Right atrium auricular region (tissue), 2 donors: Measurements from ENCODE around the gene CD33. TPM values are rescaled to one million over a fixed set of nuclear protein-coding genes. Genes with fewer than 3 reads are reported as not detected.

Experiments
- DNase-seq: peaks from one replicate; pipeline ENCODE4 v3.0.0-alpha.2; 2019; ENCODE audit warnings: low spot score
- H3K27ac ChIP-seq, 2 donors: fragments of 200-600 bp; sonication (generic); 1 replicate in 1 of 2; 2 replicates in 1 of 2; pipeline ENCODE4 v1.5.1; 2016 to 2019
- H3K27me3 ChIP-seq, 2 donors: fragments of 200-600 bp; sonication (generic); one replicate each; pipeline versions ENCODE4 v1.5.1 to v1.6.0; 2017 to 2019
- H3K36me3 ChIP-seq: fragments of 200-600 bp; sonication (generic); one replicate; pipeline ENCODE4 v1.5.1; 2016
- H3K4me1 ChIP-seq, 2 donors: fragments of 200-600 bp; sonication (generic); one replicate each; pipeline versions ENCODE4 v1.5.1 to v1.6.0; 2017 to 2019
- H3K4me3 ChIP-seq, 2 donors: fragments of 200-600 bp; sonication (generic); 1 replicate in 1 of 2; 2 replicates in 1 of 2; pipeline ENCODE4 v1.5.1; 2017 to 2019; ENCODE audit warnings: mild to moderate bottlenecking in 1 of 2, moderate library complexity in 1 of 2
- H3K9me3 ChIP-seq, 2 donors: fragments of 200-600 bp; sonication (generic); one replicate each; pipeline ENCODE4 v1.5.1; 2019
- microRNA-seq, 2 donors: library from miRNA; unstranded; fragments of <30 nt; microRNA quantifications; one replicate each; pipeline ENCODE4, GENCODE V29; 2016 to 2017; ENCODE audit warnings: borderline number of aligned reads in 2 of 2, borderline replicate concordance in 1 of 2
- total RNA-seq, 2 donors: library from RNA; depleted of rRNA; stranded (reverse); fragments of >200 nt; gene quantifications; one replicate each; pipeline ENCODE4 v1.1.0, GENCODE V29; 2016
- TF ChIP-seq, protein P1 (sequence below), 2 donors: fragments of 200-600 bp; sonication (generic); IDR thresholded peaks; one replicate each; pipeline ENCODE4 v1.5.1; 2019; ENCODE audit warnings: antibody characterized with exemption in 2 of 2

CD33 gene
- total RNA-seq, 2 donors from 2014 or later, result 2.3 to 4.2 TPM

DNA sequence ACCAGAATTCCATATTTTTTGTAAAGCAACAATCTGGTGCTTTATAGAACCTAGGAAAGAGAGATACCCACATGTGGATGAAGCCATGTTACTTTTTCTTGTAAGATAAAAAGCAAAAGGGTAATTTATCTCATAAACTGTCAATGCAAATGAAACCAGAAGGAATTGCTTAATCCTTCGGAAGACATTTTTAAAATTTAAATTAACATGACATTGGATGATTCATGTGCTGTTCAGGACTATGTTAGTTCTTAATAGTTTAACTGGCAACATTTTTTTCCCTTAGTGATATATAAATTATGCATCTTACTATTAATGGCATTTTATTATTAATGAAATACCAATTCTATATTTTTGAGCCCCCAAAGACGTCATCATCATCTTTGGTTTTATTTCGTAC, 60.8 kb downstream of the CD33 start:
- Histone ChIP-seq H3K27me3 (no peaks in the 10 kb centered on the region), H3K4me3 (no peak overlapping the region), H3K4me1 (no peaks in the 10 kb centered on the region), H3K9me3 (no peaks in the 10 kb centered on the region), H3K27ac (no peak overlapping the region), H3K36me3 (no peaks in the 10 kb centered on the region)
- no peak for DNase-seq
- TF ChIP-seq, protein P1, sequence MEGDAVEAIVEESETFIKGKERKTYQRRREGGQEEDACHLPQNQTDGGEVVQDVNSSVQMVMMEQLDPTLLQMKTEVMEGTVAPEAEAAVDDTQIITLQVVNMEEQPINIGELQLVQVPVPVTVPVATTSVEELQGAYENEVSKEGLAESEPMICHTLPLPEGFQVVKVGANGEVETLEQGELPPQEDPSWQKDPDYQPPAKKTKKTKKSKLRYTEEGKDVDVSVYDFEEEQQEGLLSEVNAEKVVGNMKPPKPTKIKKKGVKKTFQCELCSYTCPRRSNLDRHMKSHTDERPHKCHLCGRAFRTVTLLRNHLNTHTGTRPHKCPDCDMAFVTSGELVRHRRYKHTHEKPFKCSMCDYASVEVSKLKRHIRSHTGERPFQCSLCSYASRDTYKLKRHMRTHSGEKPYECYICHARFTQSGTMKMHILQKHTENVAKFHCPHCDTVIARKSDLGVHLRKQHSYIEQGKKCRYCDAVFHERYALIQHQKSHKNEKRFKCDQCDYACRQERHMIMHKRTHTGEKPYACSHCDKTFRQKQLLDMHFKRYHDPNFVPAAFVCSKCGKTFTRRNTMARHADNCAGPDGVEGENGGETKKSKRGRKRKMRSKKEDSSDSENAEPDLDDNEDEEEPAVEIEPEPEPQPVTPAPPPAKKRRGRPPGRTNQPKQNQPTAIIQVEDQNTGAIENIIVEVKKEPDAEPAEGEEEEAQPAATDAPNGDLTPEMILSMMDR (IDR thresholded peaks at IDR 0.05), result no peak

Small RNAs within 50 kb of the gene (microRNA-seq; reads per million reads assigned to microRNA genes)
- gene MIR8074, result 0 reads per million in 2 donors

Other genes starting within 250 kb of the CD33 start
- 1 to 10 TPM; 1.5 to 1.6 TPM for gene KLK7, start 241.2 kb upstream of the CD33 start, total RNA-seq
- gene KLK8, start 223.5 kb upstream of the CD33 start, total RNA-seq, result 1 to 10 TPM in 1 of 2 donors, not detected in 1; 2.9 TPM
- 1 to 10 TPM in 1 of 2 donors, not detected in 1; 4.5 TPM for gene KLK10, start 205.4 kb upstream of the CD33 start, total RNA-seq
- gene KLK11, start 198.5 kb upstream of the CD33 start, total RNA-seq, result 10 to 100 TPM; 12.5 to 24.4 TPM
- not detected for gene KLK12, start 190.1 kb upstream of the CD33 start, total RNA-seq
- gene KLK13, start 160.0 kb upstream of the CD33 start, total RNA-seq, result not detected
- under 1 TPM in 1 of 2 donors, not detected in 1; 0.35 TPM for gene KLK14, start 142.2 kb upstream of the CD33 start, total RNA-seq
- gene CTU1, start 116.7 kb upstream of the CD33 start, total RNA-seq, result 1 to 10 TPM; 4.8 to 7.7 TPM
- 1 to 10 TPM; 1.5 to 7.4 TPM for gene SIGLEC9, start 100.2 kb upstream of the CD33 start, total RNA-seq
- 1 to 10 TPM in 1 of 2 donors, under 1 TPM in 1; 0.26 to 1.7 TPM for gene SIGLEC7, start 82.8 kb upstream of the CD33 start, total RNA-seq
- not detected for gene SIGLECL1, start 26.0 kb downstream of the CD33 start, total RNA-seq
- gene IGLON5, start 86.6 kb downstream of the CD33 start, total RNA-seq, result under 1 TPM in 1 of 2 donors, not detected in 1; 0.31 TPM
- 1 to 10 TPM in 1 of 2 donors, under 1 TPM in 1; 0.79 to 1.1 TPM for gene VSIG10L, start 117.1 kb downstream of the CD33 start, total RNA-seq
- 100 to 1,000 TPM; 385 TPM for gene ETFB, start 141.3 kb downstream of the CD33 start, total RNA-seq
- gene CLDND2, start 143.9 kb downstream of the CD33 start, total RNA-seq, result not detected
- 1 to 10 TPM; 1.4 to 1.8 TPM for gene NKG7, start 147.6 kb downstream of the CD33 start, total RNA-seq
- gene LIM2, start 162.9 kb downstream of the CD33 start, total RNA-seq, result not detected
- not detected for gene C19orf84, start 165.5 kb downstream of the CD33 start, total RNA-seq
- gene SIGLEC10, start 192.6 kb downstream of the CD33 start, total RNA-seq, result 1 to 10 TPM in 1 of 2 donors, under 1 TPM in 1; 0.22 to 7.7 TPM
- gene SIGLEC8, start 233.4 kb downstream of the CD33 start, total RNA-seq, result under 1 TPM; 0.08 to 0.26 TPM